ENCODE data around the gene TMEM238.

TMEM238 gene

GRCh38 chr19:55358493-55358892 lies 25.6 kb downstream of the TMEM238 start:
- no peak for DNase-seq (ENCODE audit: low read depth)

- DNase-seq (ENCODE audit: low read depth), result no peak
Measured at GRCh38 chr19:55355213-55355821, 28.8 kb downstream of the TMEM238 start.

GRCh38 chr19:55354698-55355212 lies 29.3 kb downstream of the TMEM238 start, which contains the start of gene COX6B2:
COX6B2 (minus strand) TSS chr19:55354719; CDS start chr19:55354521, 198 bp downstream.
- no peak for DNase-seq (ENCODE audit: low read depth)

DNA sequence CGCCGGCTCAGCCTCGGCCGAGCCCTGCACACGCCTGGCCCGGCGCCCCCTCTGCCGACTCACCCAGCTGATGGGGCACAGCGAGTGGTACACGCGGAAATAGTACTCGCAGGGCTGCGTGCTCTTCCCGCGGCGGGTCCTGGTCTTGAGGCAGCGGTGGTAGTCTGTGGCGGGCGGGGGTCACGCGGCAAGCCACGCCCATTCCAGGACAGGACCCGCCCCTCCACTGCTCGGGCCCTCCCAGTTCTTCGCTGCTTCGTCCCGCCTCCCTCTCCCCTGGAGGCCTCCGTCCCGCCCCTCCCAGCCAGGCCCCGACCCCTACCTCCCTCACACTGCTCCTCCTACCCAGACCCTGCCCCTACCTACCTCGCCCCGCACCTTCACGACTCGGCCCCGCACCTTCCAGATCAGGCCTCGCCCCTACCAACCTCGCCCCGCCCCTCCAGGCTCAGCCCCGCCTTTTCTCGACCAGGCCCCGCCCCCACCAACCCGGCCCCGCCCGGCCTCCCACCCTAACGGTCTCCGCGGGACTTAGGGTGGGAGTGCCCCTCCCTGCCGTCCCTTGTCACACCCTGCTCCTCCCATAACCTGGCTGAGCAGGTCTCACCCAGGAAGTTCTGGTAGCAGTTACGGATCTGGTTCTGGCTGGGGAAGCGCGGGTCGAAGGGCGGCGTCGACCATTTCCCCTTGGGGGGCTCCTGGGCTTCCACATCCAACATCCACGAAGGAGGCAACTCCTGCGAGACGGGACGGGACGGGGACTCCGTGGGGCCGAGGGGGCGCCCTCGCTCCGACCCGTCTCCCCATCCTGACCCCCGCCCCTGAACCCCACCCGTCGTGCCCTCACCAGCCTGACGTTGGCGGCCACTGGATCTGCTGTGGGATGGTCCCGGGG lies 30.0 kb downstream of the TMEM238 start:
- DNase-seq (ENCODE audit: low read depth), result peak; percentile 31

- no peak for DNase-seq (ENCODE audit: low read depth)
Measured at GRCh38 chr19:55353356-55353802, 30.7 kb downstream of the TMEM238 start.

GRCh38 chr19:55352549-55353145 lies 31.4 kb downstream of the TMEM238 start:
- DNase-seq (ENCODE audit: low read depth), result no peak

DNA sequence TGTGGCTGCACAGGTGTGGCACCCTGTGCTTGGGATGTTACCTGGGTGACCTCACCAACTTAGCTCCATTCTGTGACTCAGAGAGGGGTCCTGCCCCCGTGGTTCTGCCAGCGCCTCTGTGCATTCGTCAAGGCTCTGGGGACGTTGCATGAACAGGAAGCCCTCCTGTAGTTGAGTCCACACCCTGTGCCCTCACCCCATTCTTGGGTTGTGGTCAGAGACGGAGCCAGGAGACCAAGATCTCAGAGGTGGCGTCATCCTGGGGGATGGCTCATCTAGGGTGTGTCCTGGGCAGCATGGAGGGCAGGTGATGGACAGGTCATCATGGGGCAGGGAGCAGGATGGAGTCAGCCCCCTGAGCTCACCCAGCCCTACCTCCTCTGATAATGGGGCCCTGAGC lies 32.1 kb downstream of the TMEM238 start:
- no peak for DNase-seq (ENCODE audit: low read depth)

DNA sequence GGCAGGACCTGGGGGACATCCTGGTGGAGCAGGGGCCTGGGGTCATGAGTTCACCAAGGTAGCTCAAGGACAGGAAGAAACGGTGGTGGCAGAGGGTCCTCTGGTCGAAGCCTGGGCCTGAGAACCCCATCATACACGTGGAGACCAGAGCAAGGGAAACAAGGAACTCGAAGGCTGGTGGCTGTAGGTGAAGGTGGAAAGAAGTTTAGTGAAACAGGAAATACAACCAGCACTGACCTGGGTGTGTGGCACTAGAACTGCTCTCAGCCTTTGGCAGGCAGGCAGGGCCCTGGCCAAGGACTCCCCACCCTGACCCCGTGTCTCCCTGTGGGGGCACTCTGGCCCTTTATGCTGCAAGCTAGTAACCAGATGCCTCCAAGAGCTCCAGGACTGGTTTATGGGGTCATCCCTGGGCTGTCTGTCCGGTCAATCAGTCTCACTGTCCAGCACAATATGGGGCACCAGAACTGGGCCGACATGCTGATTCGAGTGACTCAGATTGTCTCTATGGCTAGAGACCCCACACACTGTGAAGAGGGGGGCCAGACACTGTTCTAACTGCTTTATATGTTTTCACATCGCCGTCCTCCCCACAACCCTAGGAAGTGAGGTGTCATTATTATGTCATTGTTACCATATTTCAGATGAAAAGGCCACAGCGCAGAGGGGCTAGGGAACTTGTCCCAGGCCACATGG lies 33.3 kb downstream of the TMEM238 start:
- no peak for DNase-seq (ENCODE audit: low read depth)

DNA sequence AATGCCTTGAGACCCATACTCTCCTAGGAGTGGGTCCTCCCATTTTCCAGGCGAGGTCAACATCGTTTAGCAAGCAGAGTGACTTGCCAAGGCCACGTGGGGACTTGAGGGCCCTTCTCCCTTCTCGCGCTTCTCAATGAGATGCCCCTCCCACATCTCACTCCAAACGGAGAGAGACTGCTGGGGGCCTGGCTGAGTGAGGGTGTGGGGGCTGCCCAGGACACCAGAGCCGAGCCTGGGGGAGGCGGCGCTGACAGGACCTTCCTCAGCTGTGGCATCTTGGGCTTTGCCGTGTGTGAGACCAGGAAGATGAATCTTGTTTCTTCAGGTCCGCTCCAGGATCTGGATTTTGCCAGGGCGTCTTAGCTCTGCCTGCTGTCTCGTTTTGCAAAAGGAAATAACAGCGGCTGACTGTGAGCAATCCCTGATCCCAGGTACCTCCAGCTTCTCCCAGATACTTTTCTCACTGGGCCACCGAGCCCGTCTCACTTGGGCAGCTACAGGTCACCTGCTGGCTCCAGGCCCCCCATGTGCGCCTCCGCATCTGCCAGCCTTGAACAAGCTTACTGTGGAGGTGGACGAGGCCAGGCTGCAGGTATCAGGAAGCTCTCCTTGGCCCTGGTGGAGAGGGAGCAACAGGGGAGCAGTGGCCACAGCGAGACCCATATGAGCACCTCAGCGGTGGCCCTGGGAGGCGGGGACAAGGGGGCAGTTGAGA lies 35.6 kb downstream of the TMEM238 start:
- DNase-seq (ENCODE audit: low read depth), result no peak

- no peak for DNase-seq (ENCODE audit: low read depth)
Measured at GRCh38 chr19:55347442-55348009, 36.6 kb downstream of the TMEM238 start.

DNA sequence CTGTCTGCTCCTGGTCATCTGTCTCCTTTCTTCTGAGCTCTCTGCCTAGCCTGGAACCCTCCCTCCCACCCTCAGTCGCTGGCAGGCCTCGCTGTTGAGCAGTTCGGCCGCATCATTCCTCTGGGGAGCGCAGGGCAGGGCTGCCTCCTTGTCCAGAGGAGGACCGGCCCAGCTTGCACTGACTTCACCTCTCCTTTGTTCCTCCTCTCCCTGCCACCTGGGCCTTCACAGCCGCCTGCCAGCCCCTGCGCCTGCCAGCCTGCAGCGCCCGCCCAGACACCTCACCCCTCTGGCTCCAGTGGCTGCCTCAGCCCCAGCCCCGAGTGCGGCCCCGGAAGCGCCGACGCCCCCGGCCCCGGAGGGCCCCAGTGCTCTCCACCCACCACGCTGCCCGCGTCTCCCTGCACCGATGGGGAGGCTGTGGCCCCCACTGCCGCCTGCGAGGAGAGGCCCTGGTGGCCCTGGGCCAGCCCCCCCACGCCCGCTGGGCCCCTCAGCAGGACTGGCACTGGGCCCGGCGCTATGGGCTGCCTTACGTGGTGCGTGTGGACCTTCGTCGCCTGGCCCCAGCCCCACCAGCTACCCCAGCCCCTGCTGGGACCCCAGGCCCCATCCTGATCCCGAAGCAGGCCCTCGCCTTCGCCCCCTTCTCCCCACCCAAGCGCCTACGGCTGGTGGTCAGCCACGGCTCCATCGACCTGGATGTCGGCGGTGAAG lies 37.2 kb downstream of the TMEM238 start:
- no peak for DNase-seq (ENCODE audit: low read depth)

DNA sequence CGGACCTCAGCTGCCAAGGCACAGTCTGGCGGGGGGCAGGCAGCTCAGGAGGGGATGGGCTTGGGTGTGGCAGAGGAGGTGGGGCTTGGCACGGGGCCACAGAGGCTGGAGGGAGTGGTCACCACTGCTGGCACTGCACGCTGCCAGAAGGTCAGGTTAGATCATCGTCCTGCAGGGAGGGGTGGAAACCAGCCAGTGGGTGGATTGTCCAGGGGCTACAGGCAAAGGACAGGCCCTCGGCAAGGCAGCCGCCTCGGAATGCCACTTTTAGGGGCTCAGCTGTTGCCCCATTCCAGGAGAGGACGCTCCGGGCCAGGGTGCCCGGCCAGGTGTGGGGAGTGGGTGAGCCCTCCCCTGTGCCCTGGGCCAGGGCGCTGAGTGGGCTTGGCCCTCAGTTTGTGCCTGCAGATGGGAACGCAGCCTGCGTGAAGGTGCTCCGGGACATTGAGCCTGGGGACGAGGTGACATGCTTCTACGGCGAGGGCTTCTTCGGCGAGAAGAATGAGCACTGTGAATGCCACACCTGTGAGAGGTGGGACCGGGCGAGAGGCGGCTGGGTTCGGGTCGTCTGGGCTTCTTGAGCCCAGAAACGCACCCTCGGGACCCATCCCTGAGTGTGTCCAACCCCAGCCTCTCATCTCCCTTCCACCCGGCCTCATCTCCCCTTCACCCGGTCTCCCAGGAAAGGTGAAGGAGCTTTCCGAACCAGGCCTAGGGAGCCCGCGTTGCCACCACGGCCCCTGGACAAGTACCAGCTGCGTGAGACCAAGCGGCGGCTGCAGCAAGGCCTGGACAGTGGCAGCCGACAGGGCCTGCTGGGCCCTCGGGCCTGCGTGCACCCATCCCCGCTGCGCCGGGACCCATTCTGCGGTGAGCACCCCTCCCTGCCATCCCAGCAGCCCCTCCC lies 38.0 kb downstream of the TMEM238 start:
- DNase-seq (ENCODE audit: low read depth), result no peak

DNA sequence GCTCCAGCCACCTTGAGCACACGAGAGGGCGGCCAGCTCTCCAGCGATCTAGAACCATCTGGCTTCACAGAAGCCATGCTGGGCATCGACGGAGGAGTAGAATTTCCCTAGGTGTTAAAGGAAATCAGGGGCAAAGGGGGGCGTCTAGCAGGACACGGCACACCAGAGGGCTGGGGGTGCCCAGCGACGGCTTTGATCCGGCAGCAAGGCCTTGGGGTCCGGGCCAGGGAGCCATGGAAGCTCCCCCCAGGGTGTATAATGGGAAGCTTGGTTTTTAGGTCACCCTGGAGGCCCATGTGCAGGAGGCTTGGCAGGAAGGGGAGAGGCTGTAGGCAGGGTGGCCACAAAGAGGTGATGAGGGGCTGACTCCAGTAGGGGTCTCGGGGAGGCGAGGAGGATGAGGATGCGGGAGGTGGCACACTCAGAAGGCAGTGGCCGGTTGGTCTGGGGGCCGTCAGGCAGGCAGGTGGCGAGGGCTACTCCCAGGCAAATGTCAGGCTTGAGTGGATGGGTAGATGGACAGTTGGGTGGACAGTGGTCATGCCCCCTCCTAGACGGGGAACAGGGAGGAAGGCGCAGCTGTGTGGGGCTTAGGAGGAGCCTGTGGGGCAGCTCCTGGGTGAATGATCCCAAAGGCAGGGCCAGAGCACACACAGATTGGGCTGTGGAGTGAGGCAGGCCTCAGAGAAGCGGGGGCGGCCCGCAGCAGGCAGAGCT lies 38.8 kb downstream of the TMEM238 start:
- DNase-seq (ENCODE audit: low read depth), result no peak

DNA sequence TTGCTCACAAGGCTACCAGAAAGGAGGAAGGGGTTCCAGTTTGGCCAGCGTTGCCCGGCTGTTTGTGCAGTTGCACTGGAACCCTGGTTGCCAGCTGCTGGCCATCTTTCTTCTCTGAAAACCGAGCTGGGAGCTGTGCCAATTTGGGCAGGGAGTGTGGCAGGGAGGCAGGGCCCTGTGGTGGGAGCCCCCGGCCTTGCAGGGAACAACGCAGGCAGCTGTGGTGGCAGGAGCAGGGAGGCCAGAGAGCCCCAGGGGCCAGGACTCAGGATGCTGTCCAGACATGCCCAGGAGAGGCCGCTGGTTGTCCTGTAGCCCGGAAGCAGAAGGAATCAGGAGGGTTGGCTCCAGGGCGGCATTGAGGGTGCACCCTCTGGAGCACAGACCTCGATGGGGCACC lies 39.6 kb downstream of the TMEM238 start:
- no peak for DNase-seq (ENCODE audit: low read depth)

DNA sequence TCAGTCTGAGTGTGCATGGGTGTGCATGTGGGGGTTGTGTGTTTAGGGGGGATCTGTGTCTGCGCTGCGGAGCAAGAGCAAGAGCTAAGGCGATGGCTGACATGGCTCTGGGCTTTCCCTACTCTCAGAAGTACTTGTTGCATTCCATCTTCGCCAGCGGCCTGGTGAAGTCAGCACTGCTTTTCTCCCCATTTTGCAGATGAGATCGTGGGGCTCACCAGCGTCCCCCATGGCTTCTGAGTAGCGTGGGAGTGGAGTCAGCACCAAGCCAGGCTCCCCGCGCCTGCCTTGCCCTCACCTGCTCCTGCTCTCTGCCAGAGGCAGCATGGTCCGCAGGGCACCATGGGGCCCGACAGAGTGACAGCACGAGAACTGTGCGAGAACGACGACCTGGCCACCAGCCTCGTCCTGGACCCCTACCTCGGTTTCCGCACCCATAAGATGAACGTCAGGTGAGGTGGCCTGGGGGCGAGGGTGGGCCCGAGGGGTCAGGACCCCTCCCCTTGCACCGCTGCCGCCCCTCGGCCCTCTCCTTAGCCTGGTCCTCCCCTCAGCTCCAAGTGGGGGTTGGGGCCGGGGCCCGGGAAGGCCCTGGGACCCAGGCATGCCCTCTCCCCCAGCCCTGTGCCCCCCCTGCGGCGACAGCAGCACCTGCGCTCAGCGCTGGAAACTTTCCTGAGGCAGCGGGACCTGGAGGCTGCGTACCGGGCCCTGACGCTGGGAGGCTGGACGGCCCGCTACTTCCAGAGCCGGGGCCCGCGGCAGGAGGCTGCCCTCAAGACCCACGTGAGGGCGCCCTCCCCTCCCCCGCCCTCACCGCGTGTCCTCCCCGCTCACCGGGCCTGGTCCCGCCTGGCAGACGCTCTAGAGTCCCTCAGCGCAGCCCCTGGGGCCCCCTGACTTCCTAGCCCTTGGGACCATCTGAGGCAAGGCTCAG lies 42.2 kb downstream of the TMEM238 start:
- DNase-seq (ENCODE audit: low read depth), result no peak

DNA sequence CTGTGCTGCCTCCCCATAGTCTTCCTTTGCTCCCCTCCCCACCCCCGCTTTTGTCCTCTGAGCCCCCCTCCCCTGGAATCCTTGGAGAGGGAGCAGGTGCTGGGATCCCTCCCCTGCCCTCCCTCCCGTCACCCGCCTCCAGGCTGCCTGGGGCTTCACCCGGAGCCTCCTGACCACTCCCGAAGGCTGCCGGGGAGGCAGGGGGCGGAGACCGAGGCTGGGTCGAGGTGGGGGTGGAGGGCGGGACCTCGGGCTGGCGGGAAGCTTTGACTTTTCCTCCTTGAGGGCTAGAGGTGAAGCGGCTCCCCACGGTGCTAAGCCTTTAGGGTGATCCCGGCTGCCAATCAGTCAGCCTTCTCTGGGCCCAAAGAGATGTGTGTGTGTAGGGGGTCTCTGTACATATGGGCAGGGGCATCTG lies 42.9 kb downstream of the TMEM238 start:
- DNase-seq (ENCODE audit: low read depth), result peak; percentile 20

GRCh38 chr19:55340784-55341147 lies 43.3 kb downstream of the TMEM238 start:
- DNase-seq (ENCODE audit: low read depth), result no peak

Data from activated gamma-delta T cell treated with anti-CD3 and anti-CD28 coated beads, Interleukin-2, amount 50 U/mL, for 16 hours (primary cell).